HG03060 (cell line): Measurements from ENCODE around the gene MIPOL1.

Source experiments
- ATAC-seq: cut with Tn5 transposase; IDR thresholded peaks from one replicate; pipeline ENCODE4 v1.9.1; 2021; ENCODE audit warnings: low read depth, moderate number of reproducible peaks; ENCODE audit not compliant: unreplicated experiment

The MIPOL1 gene

DNA sequence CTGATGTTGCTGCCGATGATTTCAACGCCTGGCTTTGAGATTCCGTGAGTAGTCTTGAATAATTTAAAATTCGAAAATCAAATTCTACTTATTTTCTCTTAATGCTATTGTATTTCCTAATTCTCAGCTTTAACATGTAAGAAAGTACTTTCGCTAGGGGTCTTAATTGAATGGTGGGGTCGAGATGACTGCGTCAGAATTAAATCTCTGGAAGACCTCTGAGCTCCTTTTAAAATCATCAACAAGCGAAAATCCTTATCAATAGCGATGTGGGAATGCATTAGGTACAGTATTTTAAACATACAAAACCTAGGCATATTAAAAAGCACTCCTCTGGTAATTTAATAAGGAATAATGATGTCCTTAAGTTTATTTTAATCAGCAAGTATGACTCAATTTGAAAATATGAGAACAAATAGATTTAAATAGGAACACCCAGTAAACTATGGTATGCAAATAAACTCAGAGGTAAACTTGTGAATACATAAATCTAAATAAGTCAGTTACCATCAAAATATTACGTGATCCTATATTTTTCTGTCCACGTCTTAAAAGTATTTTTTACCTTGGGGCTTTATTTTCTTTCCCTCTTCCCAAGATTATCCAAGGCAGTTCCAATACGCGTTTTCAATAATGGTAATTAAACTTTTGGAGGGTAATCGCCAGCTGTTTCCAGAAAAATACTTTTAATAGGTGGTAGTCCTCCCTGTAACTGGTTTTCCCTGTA lies 395.9 kb downstream of the MIPOL1 start:
- no peak for ATAC-seq

DNA sequence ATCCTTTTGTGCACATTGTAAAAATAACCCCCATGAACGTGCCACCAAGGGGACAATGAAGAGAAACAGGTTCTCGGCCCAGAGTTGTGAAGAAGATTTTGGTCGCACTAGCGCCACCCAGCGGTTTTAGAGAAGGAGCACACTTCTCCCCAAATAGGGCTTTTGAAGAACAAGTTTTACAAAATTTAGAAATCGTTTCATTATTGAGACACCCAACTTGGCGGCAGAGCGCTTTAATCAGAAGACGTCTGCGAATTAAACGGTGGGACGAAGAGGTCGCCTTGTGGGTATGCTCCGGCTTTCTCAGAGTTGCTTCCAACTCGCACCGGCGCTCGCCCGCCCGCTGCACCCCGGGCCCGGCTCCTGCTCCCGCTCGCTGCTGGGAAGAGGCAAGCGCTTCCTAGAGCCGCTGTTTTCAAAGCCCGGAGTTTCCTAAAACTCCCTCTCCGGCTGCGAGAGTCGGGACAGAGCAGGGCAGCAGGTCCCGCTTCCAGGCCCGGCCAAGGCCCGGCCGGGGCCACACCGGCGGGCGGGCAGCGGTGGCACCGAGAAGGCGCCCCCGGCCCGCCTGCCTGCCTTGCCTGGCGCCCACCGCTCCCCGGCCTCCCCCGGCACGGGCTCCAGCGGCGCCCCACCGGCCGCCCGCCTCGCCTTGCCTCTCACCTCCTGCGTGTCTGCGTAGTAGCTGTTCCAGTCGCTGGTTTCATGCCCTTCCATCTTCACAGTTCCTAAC lies 396.7 kb downstream of the MIPOL1 start:
- ATAC-seq: no peak

DNA sequence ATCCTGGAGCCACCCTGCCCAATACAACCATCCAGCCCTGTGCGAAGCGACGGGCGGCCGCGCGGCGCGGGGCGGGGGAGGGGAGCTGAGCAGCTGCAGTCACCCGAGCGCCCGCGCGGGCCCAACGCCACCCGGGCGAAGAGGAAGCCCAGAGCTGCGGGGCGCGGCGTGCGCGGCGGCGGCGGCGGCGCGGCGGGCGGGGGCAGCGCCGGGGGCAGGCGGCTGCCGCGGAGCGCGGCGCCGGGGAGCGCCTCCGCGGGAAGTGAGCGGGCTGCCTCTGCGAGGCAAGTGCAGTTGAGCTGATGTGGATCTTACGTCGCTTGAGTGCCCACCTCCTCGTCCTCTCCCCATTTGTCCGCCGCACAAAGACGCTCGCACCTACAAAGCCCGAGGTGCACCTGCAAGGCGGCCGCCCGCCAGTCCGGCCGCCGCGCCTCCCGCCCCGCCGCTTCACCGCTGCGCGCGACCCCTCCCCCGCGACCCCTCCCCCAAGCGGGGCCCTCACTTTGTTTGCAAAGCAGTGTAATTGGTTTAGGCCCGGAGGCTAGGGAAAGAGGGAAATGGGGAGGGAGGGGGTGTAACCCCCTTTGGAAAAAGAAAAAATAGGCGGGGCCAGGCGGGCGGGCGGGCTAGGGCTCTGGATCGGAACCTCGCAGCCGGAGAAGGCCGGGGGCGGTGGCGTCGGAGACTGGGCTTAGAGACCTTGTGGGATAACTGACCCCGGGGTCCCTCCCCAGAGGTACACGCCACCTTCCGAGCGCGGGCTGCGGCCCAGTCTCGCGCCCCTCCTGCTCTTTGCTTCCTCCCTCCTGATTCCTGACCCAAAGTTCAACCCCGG lies 397.5 kb downstream of the MIPOL1 start, which contains the start of the genes FOXA1 and TTC6:
Gene FOXA1, minus strand, starts transcription at position 279 of the 838 bp plus-strand sequence. Its CDS starts 277 bp downstream, at position 2.
Gene TTC6, plus strand, starts transcription at position 659 of the 838 bp plus-strand sequence. CDS start 26,436 bp downstream, outside the sequence.
- ATAC-seq: no peak

DNA sequence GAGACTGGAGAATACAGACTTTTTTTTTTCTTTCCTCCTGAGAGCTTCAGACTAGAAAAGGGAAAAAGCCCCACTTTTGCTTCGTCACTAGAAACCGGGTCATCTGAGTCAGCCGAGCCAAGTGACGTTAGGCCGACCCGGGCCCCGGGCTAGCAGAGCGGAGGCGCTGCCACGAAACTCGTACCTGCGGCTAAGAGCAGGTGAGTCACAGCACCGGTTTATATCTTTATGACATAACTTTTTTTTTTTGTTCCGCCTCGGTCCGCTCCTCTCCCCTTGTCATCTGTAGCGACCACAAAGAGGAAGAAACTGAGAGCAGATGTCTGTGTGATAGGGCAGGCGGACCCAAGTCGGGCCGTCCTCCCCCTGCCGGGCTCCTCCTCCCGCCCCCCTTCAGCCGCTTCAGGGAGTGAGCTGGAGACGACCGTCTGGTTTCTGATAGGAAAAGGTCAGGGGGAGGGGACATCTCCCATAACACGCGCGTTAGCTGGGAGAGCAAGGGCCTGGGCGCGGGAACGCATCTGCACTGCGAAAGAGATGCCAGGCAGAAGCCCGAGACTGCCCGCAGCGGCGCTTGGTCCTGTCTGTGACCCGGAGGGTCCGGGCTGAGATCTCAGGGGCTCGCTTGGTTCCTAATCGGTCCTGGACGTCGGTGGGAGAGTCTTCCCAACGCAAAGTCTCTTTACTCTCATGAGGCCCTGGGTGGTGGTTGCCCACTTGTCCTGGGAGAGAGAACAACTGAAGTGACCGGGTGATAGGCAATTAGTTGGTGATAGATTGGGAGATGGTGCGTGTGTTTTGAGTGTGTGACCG lies 398.3 kb downstream of the MIPOL1 start:
- ATAC-seq: no peak

DNA sequence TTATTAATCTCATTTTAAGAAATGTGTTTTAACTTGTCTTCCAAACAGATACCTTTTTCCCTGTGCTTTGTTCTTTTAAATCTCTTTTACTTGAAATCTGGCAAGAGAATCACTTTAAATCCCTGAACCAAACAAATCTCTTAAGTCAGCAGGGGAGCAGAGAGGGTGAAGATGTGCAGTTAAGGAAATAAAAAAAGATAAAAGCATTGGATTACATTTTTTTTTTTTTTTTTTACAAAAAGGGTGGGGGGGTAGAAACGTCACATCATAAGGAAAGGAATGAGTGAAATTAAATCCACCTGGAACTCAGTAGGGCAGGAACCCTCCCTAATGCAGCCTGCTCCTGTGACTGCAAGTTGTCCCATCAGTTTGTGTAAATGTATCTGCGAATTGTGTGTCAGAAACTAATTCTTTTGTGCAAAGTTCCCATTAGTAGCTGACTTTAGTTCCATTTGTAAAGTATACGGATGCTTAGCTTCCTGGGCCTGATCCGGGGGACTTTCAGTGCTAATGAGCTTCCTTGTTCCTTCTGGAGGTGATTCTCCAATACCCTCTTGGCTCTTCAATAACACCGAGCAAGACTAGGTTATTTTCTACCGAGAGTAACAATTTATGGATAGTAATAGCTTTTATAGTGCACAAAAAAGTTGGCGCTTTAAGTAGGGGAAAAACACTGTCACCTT lies 399.2 kb downstream of the MIPOL1 start:
- no peak for ATAC-seq

DNA sequence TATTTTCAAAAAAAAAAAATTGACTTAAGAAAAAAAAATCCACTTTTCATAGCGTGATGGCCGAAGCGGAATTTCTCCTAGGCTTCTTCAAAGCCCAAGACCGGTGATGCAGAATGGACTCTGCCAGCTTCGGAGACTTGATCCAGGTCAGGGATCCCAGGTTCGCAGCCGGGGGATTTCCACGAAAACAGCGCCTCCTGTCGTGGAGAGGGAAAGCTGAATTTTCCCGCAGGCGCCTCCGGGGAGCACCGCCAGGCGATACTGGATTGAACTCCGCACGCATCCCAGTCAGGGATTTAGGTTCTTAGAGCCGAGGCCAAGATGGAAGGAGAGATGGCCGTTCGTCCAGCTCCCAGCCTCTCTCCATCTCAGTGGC lies 399.8 kb downstream of the MIPOL1 start:
- ATAC-seq: no peak

DNA sequence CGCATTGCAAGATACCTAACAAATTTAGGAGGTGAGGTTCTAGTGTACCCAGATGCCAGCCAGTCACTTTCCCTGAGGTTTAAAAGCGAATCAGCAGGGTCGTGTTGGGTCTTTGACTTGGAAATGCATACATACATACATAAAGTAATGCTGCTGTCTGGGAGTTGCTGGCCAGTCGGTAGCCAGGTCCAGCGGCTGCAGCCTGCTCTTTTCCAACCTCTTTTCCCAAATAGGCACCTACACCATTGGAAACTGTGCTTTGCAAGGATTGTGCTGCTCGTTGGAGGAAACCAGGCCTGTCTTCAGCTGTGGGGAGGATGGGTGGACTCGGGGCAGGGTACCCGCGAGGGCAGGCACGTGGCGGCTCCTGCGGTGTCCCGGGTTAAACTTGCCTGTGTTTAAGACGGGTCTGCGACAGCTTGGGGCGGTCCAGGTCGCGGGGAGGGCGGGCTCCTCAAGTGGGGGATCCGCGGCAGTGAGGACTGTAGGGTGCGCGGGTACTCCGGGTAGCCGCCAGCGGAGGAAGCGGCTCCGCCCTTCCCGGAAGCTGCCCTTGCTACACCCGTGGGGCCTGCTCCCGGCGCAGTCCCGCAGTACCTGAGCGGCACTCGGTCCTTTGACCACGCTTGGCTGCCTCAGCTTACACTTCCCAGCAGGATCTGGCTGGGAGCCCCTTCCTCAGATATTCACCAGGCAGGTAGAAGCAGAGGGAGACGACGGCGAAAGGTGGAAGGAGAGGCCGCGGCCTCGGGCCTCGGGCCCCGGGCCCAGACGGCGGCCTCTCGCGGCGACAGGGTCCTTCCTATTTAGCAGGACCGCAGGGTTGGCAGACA lies 400.4 kb downstream of the MIPOL1 start:
- ATAC-seq: no peak

DNA sequence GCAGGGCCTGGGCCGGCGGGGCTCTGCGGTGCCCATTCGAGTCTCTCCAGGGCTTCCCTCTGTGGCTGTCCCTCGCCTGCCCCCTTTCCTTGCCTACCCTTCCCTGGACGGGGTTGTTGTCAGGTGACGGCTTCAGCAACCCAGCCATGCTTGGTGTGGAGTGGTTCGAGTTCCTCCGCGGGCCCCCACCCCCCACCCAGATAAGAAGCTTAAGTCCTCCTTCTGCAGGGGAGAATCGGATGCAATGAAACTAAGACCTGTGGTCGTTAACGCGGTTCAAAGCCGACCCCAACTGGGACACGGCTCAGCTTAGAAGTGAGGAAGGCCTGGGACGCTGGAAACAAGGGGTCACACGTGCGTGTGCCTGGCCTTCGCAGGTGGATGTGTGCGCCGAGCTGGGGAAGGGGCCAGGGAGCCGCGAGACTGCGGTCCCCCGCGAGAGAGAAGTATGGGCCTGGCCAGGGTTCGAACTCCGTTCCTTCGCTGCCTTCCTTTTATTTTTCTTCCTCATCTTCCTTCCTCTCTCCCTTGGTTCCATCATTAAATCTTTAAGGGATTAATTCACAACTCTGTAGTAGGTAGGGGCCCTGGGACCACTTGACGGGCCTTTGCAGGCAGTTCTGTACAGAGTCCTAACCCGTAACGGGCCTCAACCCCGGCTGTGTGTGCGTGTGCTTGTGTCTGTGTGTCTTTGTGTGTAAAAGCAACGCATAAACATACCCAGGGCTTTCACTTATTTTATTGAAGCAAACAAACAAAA lies 401.2 kb downstream of the MIPOL1 start:
- ATAC-seq: no peak

DNA sequence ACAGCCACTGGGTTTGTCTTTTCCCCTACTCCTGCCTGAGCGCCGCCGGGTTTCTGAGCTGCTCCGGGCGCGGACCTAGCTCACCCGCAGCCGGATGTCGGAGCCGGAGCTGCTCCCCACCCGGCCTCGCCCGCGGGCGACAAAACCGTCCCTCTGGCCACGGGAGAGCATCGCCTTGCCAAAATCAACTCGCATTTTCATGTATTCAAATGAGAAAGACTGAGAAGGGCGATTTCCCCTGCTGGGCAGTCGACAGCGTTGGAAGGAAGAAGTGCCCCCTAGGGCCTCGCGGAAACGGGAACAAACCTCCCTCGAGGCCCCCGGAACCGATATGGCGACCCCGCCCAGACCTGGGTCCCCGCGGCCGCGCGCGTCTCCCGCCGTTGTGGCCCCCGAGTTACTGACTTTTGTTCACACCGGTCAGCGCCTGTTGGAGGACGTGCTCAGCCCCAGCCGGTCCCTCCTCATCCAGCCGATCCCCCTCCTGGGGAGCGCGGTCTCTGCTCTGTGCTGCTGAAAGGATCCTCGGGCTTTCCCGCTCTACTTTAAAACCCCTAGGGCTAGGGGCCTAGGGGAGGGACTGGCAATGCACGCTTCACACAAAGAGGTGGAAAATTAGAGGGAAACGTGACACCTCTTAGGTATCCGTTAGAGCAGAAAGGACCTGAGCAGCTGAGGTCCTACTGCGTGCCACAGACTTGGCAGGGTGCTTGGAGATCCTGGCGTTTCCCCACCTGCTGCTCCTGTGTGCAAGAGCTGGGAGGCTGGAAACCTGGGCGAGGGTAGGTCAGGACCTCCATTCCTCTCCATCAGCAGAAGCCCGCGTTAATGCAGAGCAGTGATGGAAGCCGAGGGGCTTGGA lies 402.0 kb downstream of the MIPOL1 start:
- ATAC-seq: no peak

DNA sequence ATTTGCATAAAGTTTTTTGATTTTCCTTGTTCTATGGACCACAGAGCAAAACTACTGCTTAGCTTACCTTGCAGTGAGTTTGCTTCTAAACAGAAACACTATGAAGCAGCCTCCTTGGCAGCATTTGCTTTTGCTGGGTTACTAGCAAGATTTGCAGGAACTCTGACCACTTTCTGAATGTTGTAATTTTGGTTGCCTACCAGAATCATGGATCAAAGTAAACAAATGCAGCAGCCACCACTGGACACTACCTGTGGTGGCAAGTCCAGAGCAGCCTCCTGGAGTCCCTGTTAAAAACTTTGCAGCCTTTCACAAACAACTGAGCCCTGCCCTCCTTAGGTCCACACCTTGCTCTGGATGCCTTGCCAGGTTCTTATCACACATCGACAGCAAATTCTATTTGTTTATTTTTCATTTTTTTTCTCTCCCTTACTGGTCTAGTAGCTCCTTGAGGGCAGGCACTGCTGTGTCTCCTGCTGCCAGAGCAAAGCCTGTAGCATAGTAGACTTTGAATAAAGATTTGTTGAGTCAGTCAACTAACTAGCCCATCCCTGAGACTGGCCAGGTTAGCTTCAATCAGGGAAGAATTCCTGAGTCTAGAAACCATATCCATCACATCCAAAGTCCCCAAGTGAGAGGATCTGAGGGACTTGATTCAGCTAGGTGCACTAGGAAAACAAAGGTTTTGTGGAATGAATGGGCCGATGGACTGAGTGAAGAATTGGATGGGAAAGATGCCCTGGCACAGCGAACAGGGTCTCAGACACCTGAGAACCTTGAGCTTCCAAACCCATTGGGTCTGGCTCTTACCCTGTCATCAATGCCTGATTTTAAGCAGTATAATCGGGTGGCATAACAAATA lies 403.4 kb downstream of the MIPOL1 start:
- no peak for ATAC-seq

DNA sequence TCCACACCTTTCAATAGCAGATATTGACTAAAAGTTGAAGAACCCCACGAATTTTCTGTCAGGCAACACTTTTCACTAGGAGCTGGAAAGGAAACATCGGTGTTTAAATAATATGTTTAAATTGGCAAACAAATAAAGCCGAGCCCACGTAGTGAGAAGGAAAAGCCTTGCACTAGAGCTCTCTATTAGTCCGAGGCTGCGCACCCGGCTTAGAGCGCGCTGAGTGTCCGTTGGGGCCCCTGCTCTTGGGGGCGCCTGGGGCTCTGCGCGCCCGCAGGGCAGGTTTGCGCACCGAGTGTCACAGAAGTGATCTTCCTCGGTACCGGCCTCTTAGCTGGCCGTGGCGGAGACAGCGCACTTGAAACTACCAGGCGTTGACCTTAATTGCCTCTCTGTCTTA lies 404.1 kb downstream of the MIPOL1 start:
- ATAC-seq: no peak
